ENCODE results near the gene KCTD20.

DNA sequence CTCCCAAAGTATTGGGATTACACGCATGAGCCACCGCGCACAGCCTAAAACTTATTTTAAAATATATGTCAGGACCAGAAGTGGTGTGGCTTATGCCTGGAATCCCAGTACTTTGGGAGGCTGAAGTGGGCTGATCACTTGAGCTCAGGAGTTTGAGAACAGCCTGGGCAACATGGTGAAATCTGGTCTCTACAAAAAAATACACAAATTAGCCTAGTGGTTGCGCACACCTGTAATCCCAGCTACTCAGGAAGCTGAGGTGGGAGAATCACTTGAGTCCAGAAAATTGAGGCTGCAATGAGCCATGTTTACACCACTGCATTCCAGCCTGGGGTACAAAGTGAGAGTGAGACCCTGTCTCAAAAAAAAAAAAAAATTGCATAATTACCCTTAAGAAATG, 13.9 kb upstream of the KCTD20 start:
- TF ChIP-seq, protein P1, sequence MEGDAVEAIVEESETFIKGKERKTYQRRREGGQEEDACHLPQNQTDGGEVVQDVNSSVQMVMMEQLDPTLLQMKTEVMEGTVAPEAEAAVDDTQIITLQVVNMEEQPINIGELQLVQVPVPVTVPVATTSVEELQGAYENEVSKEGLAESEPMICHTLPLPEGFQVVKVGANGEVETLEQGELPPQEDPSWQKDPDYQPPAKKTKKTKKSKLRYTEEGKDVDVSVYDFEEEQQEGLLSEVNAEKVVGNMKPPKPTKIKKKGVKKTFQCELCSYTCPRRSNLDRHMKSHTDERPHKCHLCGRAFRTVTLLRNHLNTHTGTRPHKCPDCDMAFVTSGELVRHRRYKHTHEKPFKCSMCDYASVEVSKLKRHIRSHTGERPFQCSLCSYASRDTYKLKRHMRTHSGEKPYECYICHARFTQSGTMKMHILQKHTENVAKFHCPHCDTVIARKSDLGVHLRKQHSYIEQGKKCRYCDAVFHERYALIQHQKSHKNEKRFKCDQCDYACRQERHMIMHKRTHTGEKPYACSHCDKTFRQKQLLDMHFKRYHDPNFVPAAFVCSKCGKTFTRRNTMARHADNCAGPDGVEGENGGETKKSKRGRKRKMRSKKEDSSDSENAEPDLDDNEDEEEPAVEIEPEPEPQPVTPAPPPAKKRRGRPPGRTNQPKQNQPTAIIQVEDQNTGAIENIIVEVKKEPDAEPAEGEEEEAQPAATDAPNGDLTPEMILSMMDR (IDR thresholded peaks at IDR 0.05; ENCODE audit: insufficient read depth, low read length, poor library complexity, severe bottlenecking), result peak; percentile 19
- TF ChIP-seq EZH2phosphoT487 (conservative IDR thresholded peaks at IDR 0.05; ENCODE audit: low read length), result no peak

All from SU-DHL-6 (cell line).